Gastroesophageal sphincter (tissue), 3 donors: ENCODE measurements around the gene IFT122.

ENCODE experiments used
- EP300 ChIP-seq: sonication (generic); formaldehyde crosslinking; IDR thresholded peaks from one replicate; pipeline ENCODE4 v1.6.1; 2017; ENCODE audit warnings: antibody characterized with exemption, mild to moderate bottlenecking
- POLR2A ChIP-seq, 2 donors: fragments of 450-650 bp; IDR thresholded peaks; one replicate each; pipeline ENCODE4 v1.6.1; 2017; ENCODE audit warnings: antibody characterized with exemption in 2 of 2, mild to moderate bottlenecking in 2 of 2, moderate library complexity in 1 of 2
- POLR2AphosphoS5 ChIP-seq: sonication (generic); formaldehyde crosslinking; IDR thresholded peaks from one replicate; pipeline ENCODE4 v1.6.1; 2017; ENCODE audit warnings: antibody characterized with exemption
- TF ChIP-seq, protein P1 (sequence below), 4 experiments: fragments of 200-600 bp in 2 of 4; fragments of 450-650 bp in 2 of 4; sonication (generic) in 1 of 4; IDR thresholded peaks; one replicate each; pipeline ENCODE4 v1.5.1; 2017 to 2019; ENCODE audit warnings: antibody characterized with exemption in 4 of 4, mild to moderate bottlenecking in 2 of 4, moderate library complexity in 2 of 4

- TF ChIP-seq, protein P1, sequence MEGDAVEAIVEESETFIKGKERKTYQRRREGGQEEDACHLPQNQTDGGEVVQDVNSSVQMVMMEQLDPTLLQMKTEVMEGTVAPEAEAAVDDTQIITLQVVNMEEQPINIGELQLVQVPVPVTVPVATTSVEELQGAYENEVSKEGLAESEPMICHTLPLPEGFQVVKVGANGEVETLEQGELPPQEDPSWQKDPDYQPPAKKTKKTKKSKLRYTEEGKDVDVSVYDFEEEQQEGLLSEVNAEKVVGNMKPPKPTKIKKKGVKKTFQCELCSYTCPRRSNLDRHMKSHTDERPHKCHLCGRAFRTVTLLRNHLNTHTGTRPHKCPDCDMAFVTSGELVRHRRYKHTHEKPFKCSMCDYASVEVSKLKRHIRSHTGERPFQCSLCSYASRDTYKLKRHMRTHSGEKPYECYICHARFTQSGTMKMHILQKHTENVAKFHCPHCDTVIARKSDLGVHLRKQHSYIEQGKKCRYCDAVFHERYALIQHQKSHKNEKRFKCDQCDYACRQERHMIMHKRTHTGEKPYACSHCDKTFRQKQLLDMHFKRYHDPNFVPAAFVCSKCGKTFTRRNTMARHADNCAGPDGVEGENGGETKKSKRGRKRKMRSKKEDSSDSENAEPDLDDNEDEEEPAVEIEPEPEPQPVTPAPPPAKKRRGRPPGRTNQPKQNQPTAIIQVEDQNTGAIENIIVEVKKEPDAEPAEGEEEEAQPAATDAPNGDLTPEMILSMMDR (IDR thresholded peaks at IDR 0.05) = no peak
- no peak for TF ChIP-seq POLR2A (IDR thresholded peaks at IDR 0.05)
- no peak for TF ChIP-seq POLR2AphosphoS5
- no peak for TF ChIP-seq EP300
These were observed 121.7 kb downstream of the IFT122 start for GRCh38 chr3:129561619-129562248.
